Spinal cord (tissue), 10 donors: ENCODE measurements around the gene HMCN2. TPM values are rescaled to one million over a fixed set of nuclear protein-coding genes. Genes with fewer than 3 reads are reported as not detected.
"Not testable (repeated sequence)": the region's sequence is repeated elsewhere in the genome, so short reads cannot be mapped to it uniquely, and the experiment has no call there.

Experiments used
- DNase-seq, 6 donors: peaks; one replicate each; pipeline versions ENCODE4 v3.0.0 to v3.0.0-alpha.2; 2013 to 2015; ENCODE audit warnings: low spot score in 6 of 6, low read depth in 4 of 6
- H3K27ac ChIP-seq: one replicate; pipeline ENCODE4 v1.5.1; 2013; ENCODE audit warnings: low read depth, low read length, control low read depth
- H3K27me3 ChIP-seq: one replicate; pipeline ENCODE4 v1.6.1; 2013; ENCODE audit warnings: low read length; ENCODE audit not compliant: control insufficient read depth, insufficient read depth
- H3K36me3 ChIP-seq: one replicate; pipeline ENCODE4 v1.6.1; 2013; ENCODE audit warnings: low read length; ENCODE audit not compliant: control insufficient read depth, insufficient read depth
- H3K4me1 ChIP-seq: one replicate; pipeline ENCODE4 v1.6.1; 2013; ENCODE audit warnings: low read length; ENCODE audit not compliant: control insufficient read depth, insufficient read depth
- H3K4me3 ChIP-seq: one replicate; pipeline ENCODE4 v1.5.1; 2013; ENCODE audit warnings: low read depth, low read length, control low read depth
- H3K9me3 ChIP-seq: one replicate; pipeline ENCODE4 v1.6.1; 2013; ENCODE audit warnings: low read length; ENCODE audit not compliant: control insufficient read depth, insufficient read depth
- WGBS: methylation state at CpG from one replicate; pipeline ENCODE4 v1.1.5; 2013; ENCODE audit warnings: missing lambda C conversion rate; ENCODE audit not compliant: insufficient coverage; 5-methylcytosine and 5-hydroxymethylcytosine counted together
- polyA plus RNA-seq, 2 donors: library from polyadenylated mRNA; unstranded; fragments of 120-200 nt; gene quantifications; one replicate each; pipeline ENCODE4 v1.2.1, GENCODE V29; 2013; ENCODE audit not compliant: insufficient read length in 2 of 2
- total RNA-seq, 2 donors: library from RNA; depleted of rRNA in 1 of 2; stranded (reverse); fragments of 120-200 nt in 1 of 2; fragments of >200 nt in 1 of 2; gene quantifications; one replicate each; pipeline versions ENCODE4 v1.2.3 to v1.2.4, GENCODE V29; 2013 to 2014
- donor health status: healthy.

HMCN2 gene
- total and polyA plus RNA-seq, 4 donors: 0.88 to 5.9 (median 3.5) TPM

- no CpG with 5 or more reads among the region's 1 CpG for WGBS
- not testable (repeated sequence) for H3K4me1 ChIP-seq, DNase-seq, H3K4me3 ChIP-seq, H3K9me3 ChIP-seq, H3K27me3 ChIP-seq, H3K36me3 ChIP-seq, H3K27ac ChIP-seq
These were observed 12.0 kb downstream of the HMCN2 start for GRCh38 chr9:130277525-130277924.

GRCh38 chr9:130283539-130284248 lies 18.1 kb downstream of the HMCN2 start:
- WGBS: 72% methylated on average over 3 of the region's 4 CpGs
- H3K27ac ChIP-seq: no peak overlapping the region

GRCh38 chr9:130284249-130284625 lies 18.7 kb downstream of the HMCN2 start:
- no peak overlapping the region for H3K27ac ChIP-seq
- DNase-seq: no peak
- peaks cover 13% of the 10 kb centered on the region for H3K36me3 ChIP-seq
- H3K4me3 ChIP-seq: no peak overlapping the region
- 71% methylated on average over 6 of the region's 10 CpGs for WGBS
- H3K27me3 ChIP-seq: peaks cover 2% of the 10 kb centered on the region
- no peaks in the 10 kb centered on the region for H3K9me3 ChIP-seq
- peaks cover 35% of the 10 kb centered on the region for H3K4me1 ChIP-seq

More at GRCh38 chr9:130283539-130284248, 18.1 kb downstream of the HMCN2 start:
- H3K9me3 ChIP-seq: no peaks in the 10 kb centered on the region
- H3K27me3 ChIP-seq: peaks cover 2% of the 10 kb centered on the region
- no peak for DNase-seq
- peaks cover 30% of the 10 kb centered on the region for H3K4me1 ChIP-seq
- no peak overlapping the region for H3K4me3 ChIP-seq
- H3K36me3 ChIP-seq: peaks cover 13% of the 10 kb centered on the region

GRCh38 chr9:130284690-130285089 lies 19.1 kb downstream of the HMCN2 start:
- Histone ChIP-seq H3K4me3 (no peak overlapping the region), H3K4me1 (peaks cover 40% of the 10 kb centered on the region), H3K9me3 (no peaks in the 10 kb centered on the region), H3K36me3 (peaks cover 13% of the 10 kb centered on the region), H3K27ac (no peak overlapping the region), H3K27me3 (peaks cover 2% of the 10 kb centered on the region)
- WGBS: 94% methylated on average over 7 of the region's 7 CpGs
- DNase-seq: no peak

- H3K4me1 ChIP-seq: peaks cover 46% of the 10 kb centered on the region
- 75% methylated on average over 6 of the region's 9 CpGs for WGBS
These were observed 19.7 kb downstream of the HMCN2 start for GRCh38 chr9:130285271-130285670.

GRCh38 chr9:130286072-130286770 lies 20.7 kb downstream of the HMCN2 start:
- Histone ChIP-seq H3K36me3 (peaks cover 13% of the 10 kb centered on the region), H3K9me3 (no peaks in the 10 kb centered on the region), H3K27ac (no peak overlapping the region), H3K4me3 (no peak overlapping the region), H3K27me3 (peaks cover 2% of the 10 kb centered on the region), H3K4me1 (peaks cover 47% of the 10 kb centered on the region)
- WGBS: 88% methylated on average over 17 of the region's 17 CpGs
- DNase-seq: no peak

More at GRCh38 chr9:130285271-130285670, 19.7 kb downstream of the HMCN2 start:
- no peak for DNase-seq
- Histone ChIP-seq H3K4me3 (no peak overlapping the region), H3K27ac (no peak overlapping the region), H3K27me3 (peaks cover 2% of the 10 kb centered on the region), H3K9me3 (no peaks in the 10 kb centered on the region), H3K36me3 (peaks cover 13% of the 10 kb centered on the region)

GRCh38 chr9:130286781-130287428 lies 21.3 kb downstream of the HMCN2 start:
- DNase-seq: no peak
- Histone ChIP-seq H3K9me3 (no peaks in the 10 kb centered on the region), H3K4me1 (peaks cover 44% of the 10 kb centered on the region), H3K4me3 (no peak overlapping the region), H3K27me3 (peaks cover 2% of the 10 kb centered on the region), H3K27ac (no peak overlapping the region), H3K36me3 (peaks cover 13% of the 10 kb centered on the region)
- whole genome bisulfite sequencing: 91% methylated on average over 19 of the region's 20 CpGs

- peak in 2 of 6 donors; percentile 45 to 74 for DNase-seq
- Histone ChIP-seq H3K4me3 (no peak overlapping the region), H3K36me3 (peaks cover 13% of the 10 kb centered on the region), H3K9me3 (no peaks in the 10 kb centered on the region), H3K4me1 (peaks cover 36% of the 10 kb centered on the region), H3K27me3 (peaks cover 2% of the 10 kb centered on the region), H3K27ac (no peak overlapping the region)
- 15% methylated on average over 4 of the region's 6 CpGs for WGBS
These were observed 22.2 kb downstream of the HMCN2 start for GRCh38 chr9:130287736-130288135.

GRCh38 chr9:130288393-130288792 lies 22.8 kb downstream of the HMCN2 start:
- 70% methylated on average over 6 of the region's 6 CpGs for WGBS
- peaks cover 35% of the 10 kb centered on the region for H3K4me1 ChIP-seq

More at GRCh38 chr9:130288393-130288792, 22.8 kb downstream of the HMCN2 start:
- DNase-seq: no peak
- Histone ChIP-seq H3K27me3 (peaks cover 2% of the 10 kb centered on the region), H3K27ac (no peak overlapping the region), H3K4me3 (no peak overlapping the region), H3K9me3 (no peaks in the 10 kb centered on the region), H3K36me3 (peaks cover 13% of the 10 kb centered on the region)
